LoVo (cell line): ENCODE results near the gene AKNA.

Source experiments
- DNase-seq: peaks from one replicate; pipeline ENCODE4 v3.0.0-alpha.2; 2016; ENCODE audit warnings: low spot score

AKNA gene

GRCh38 chr9:114285166-114285867, 102.5 kb downstream of the AKNA start:
- DNase-seq: no peak

GRCh38 chr9:114284316-114285060, 103.3 kb downstream of the AKNA start:
- DNase-seq: no peak
